Ishikawa (cell line): ENCODE data around the gene SURF6.

Experiments used
- CEBPB ChIP-seq: IDR thresholded peaks from 2 replicates; pipeline ENCODE4 v1.6.1; 2012
- CREB1 ChIP-seq: IDR thresholded peaks from 2 replicates; pipeline ENCODE4 v1.6.1; 2012; ENCODE audit warnings: low read depth
- EGR1 ChIP-seq: IDR thresholded peaks from 2 replicates; pipeline ENCODE4 v1.6.1; 2012
- EP300 ChIP-seq: IDR thresholded peaks from 2 replicates; pipeline ENCODE4 v1.6.1; 2012; ENCODE audit warnings: borderline replicate concordance
- FOXM1 ChIP-seq: IDR thresholded peaks from 2 replicates; pipeline ENCODE4 v1.6.1; 2012; ENCODE audit warnings: low read depth, borderline replicate concordance
- NFIC ChIP-seq: IDR thresholded peaks from 2 replicates; pipeline ENCODE4 v1.6.1; 2012
- RAD21 ChIP-seq: IDR thresholded peaks from 2 replicates; pipeline ENCODE4 v1.6.1; 2012; ENCODE audit warnings: low read depth
- TAF1 ChIP-seq: IDR thresholded peaks from 2 replicates; pipeline ENCODE4 v1.6.1; 2012; ENCODE audit warnings: low read depth, mild to moderate bottlenecking
- TCF12 ChIP-seq: IDR thresholded peaks from 2 replicates; pipeline ENCODE4 v1.6.1; 2012; ENCODE audit warnings: low read depth
- TEAD4 ChIP-seq: IDR thresholded peaks from 2 replicates; pipeline ENCODE4 v1.6.1; 2012
- USF1 ChIP-seq: IDR thresholded peaks from 2 replicates; pipeline ENCODE4 v1.6.1; 2012
- YY1 ChIP-seq: IDR thresholded peaks from 2 replicates; pipeline ENCODE4 v1.6.1; 2012; ENCODE audit warnings: low read depth
- TF ChIP-seq, protein P1 (sequence below): IDR thresholded peaks from 2 replicates; pipeline ENCODE4 v1.6.1; 2012
- TF ChIP-seq, protein P2 (sequence below): IDR thresholded peaks from 2 replicates; pipeline ENCODE4 v1.6.1; 2012; ENCODE audit warnings: low read depth, mild to moderate bottlenecking

Gene SURF6

GRCh38 chr9:133347985-133348717 is 12.2 kb upstream of the SURF6 start, which contains the start of the genes MED22 and RPL7A:
Gene MED22, minus strand, starts transcription at chr9:133348131. Its CDS starts 1,469 bp downstream, at chr9:133346662.
Gene RPL7A, plus strand, starts transcription at chr9:133348218. Its CDS starts 26 bp downstream, at chr9:133348244.
- TF ChIP-seq CREB1 (no peak), YY1 (peak; percentile 93), CEBPB (no peak), NFIC (peak; percentile 8; the same call in 1 of the 2 replicates), TEAD4 (0 out of 2 replicates have a peak, but pooled peaks have one; percentile 22), EP300 (peak; percentile 33; the same call in 1 of the 2 replicates), FOXM1 (no peak), TAF1 (peak; percentile 100), EGR1 (no peak), RAD21 (no peak), USF1 (no peak), TCF12 (peak; percentile 72)
- TF ChIP-seq, protein P1, sequence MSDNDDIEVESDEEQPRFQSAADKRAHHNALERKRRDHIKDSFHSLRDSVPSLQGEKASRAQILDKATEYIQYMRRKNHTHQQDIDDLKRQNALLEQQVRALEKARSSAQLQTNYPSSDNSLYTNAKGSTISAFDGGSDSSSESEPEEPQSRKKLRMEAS, result peak; percentile 92
- TF ChIP-seq, protein P2, sequence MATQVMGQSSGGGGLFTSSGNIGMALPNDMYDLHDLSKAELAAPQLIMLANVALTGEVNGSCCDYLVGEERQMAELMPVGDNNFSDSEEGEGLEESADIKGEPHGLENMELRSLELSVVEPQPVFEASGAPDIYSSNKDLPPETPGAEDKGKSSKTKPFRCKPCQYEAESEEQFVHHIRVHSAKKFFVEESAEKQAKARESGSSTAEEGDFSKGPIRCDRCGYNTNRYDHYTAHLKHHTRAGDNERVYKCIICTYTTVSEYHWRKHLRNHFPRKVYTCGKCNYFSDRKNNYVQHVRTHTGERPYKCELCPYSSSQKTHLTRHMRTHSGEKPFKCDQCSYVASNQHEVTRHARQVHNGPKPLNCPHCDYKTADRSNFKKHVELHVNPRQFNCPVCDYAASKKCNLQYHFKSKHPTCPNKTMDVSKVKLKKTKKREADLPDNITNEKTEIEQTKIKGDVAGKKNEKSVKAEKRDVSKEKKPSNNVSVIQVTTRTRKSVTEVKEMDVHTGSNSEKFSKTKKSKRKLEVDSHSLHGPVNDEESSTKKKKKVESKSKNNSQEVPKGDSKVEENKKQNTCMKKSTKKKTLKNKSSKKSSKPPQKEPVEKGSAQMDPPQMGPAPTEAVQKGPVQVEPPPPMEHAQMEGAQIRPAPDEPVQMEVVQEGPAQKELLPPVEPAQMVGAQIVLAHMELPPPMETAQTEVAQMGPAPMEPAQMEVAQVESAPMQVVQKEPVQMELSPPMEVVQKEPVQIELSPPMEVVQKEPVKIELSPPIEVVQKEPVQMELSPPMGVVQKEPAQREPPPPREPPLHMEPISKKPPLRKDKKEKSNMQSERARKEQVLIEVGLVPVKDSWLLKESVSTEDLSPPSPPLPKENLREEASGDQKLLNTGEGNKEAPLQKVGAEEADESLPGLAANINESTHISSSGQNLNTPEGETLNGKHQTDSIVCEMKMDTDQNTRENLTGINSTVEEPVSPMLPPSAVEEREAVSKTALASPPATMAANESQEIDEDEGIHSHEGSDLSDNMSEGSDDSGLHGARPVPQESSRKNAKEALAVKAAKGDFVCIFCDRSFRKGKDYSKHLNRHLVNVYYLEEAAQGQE, result peak; percentile 28; the same call in 1 of the 2 replicates

GRCh38 chr9:133347515-133347984 is 11.6 kb upstream of the SURF6 start:
- TF ChIP-seq EGR1 (0 out of 2 replicates have a peak, but pooled peaks have one; percentile 44), CREB1 (no peak)

DNA sequence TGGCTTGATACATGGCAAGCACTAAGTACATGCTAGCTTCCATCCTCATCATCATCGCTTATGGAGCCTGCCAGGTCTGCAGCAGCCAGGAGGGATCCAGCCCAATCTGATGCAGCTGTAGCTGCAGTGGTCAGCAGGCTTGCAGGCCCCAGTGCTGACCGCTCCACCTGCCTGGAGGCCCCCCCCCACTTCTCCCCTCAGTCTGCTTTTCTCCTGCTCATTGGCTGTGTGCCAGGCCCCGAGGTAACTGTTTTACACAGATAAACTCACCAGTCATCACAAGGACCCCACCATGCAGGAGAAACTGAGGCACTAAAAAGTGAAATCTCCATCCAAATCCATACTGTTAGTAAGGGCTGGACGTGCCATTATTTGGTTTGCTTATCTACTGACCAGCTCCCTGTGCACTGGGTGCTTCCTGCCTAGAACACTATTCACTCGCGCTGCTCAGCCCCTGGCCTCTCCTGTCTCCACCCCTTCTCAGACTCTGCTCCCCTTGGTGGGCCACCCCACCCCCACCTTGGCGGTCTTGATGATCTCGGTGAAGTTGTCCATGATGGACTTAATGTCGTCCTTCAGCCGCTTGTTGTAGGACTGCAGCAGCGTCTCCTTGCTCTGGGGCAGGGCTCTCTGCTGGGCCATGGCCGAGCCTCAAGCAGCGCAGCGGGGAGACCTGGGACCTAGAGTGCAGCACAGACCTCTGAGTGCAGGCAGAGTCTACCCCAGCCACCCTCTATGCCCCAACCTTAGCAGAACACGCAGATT is 10.2 kb upstream of the SURF6 start:
- peak; percentile 25; the same call in 1 of the 2 replicates for TF ChIP-seq NFIC
- TF ChIP-seq TEAD4, result no peak
- TF ChIP-seq, protein P1, result 0 out of 2 replicates have a peak, but pooled peaks have one; percentile 1

- TF ChIP-seq USF1, result no peak
- no peak for TF ChIP-seq TCF12
- no peak for TF ChIP-seq TEAD4
- TF ChIP-seq EGR1, result no peak
- no peak for TF ChIP-seq NFIC
- no peak for TF ChIP-seq CREB1
Measured at GRCh38 chr9:133345596-133345995, 9.6 kb upstream of the SURF6 start.

DNA sequence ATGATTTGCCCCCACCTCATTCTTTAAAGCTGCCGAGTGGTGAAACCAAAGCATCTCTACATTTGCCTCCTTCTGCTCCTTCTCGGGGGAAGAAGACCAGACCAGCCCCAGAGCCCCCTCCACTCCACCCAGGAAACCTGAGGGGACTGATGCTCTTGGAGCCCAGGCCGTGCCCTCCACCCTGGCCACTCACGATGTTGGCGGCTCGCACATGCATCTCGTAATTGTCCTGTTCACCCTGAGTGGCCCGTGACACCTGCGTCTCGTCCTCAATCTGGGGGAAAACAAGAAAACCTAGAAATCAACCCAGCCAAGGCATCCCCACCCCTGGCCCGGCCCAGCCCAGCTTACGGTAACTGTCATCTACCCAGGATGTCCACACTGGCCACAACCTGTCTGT is 9.0 kb upstream of the SURF6 start:
- TF ChIP-seq TAF1 (no peak), NFIC (no peak), CREB1 (no peak), TCF12 (no peak), YY1 (no peak), CEBPB (no peak), TEAD4 (no peak), USF1 (no peak), RAD21 (no peak)
- TF ChIP-seq, protein P2, result no peak
